Measurements from ENCODE around the gene ZNF366. TPM values are rescaled to one million over a fixed set of nuclear protein-coding genes. Genes with fewer than 3 reads are reported as not detected.

ZNF366 gene
- total and polyA plus RNA-seq, 10 donors = 0.26 to 19.8 (median 9.4) TPM

DNA sequence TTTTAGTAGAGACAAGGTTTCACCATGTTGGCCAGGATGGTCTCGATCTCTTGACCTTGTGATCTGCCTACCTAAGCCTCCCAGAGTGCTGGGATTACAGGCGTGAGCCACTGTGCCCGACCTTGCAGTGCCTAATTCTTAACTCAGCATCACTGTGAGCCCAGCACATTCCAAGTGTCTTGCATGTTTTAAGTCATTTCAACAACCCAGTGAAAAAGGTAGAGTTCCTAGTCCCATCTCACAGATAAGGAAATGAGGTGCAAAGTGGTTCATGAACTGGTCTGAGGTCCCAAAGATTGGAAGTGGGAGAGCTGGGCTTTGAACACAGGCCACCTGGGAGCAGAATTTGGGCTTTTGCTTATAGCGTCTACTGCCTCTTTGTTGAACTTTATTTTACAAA lies 68.0 kb downstream of the ZNF366 start:
- no peak for DNase-seq
- TF ChIP-seq, protein P1, sequence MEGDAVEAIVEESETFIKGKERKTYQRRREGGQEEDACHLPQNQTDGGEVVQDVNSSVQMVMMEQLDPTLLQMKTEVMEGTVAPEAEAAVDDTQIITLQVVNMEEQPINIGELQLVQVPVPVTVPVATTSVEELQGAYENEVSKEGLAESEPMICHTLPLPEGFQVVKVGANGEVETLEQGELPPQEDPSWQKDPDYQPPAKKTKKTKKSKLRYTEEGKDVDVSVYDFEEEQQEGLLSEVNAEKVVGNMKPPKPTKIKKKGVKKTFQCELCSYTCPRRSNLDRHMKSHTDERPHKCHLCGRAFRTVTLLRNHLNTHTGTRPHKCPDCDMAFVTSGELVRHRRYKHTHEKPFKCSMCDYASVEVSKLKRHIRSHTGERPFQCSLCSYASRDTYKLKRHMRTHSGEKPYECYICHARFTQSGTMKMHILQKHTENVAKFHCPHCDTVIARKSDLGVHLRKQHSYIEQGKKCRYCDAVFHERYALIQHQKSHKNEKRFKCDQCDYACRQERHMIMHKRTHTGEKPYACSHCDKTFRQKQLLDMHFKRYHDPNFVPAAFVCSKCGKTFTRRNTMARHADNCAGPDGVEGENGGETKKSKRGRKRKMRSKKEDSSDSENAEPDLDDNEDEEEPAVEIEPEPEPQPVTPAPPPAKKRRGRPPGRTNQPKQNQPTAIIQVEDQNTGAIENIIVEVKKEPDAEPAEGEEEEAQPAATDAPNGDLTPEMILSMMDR (IDR thresholded peaks at IDR 0.05 in 8 of 11, conservative IDR thresholded peaks at IDR 0.05 in 3 of 11) = no peak
- TF ChIP-seq POLR2A (IDR thresholded peaks at IDR 0.05) = no peak
- TF ChIP-seq POLR2AphosphoS5 (IDR thresholded peaks at IDR 0.05) = no peak
- no peaks in the 10 kb centered on the region for H3K9me3 ChIP-seq
- no peaks in the 10 kb centered on the region for H3K27me3 ChIP-seq (replicated peaks in 1 of 7)
- intact Hi-C loops (cut with DNase I; ENCODE audit: low total_unique reads) = no loop called here
- H3K4me3 ChIP-seq = no peak overlapping the region
- H3K4me1 ChIP-seq = peaks cover 0 to 8% (median 1%) of the 10 kb centered on the region in 6 donors
- H3K27ac ChIP-seq = no peak overlapping the region
- 85 to 91% (median 88%) methylated on average over 4 of the region's 4 CpGs for WGBS, 5 donors
- peaks cover 0 to 11% (median 0%) of the 10 kb centered on the region in 6 donors for H3K36me3 ChIP-seq

DNA sequence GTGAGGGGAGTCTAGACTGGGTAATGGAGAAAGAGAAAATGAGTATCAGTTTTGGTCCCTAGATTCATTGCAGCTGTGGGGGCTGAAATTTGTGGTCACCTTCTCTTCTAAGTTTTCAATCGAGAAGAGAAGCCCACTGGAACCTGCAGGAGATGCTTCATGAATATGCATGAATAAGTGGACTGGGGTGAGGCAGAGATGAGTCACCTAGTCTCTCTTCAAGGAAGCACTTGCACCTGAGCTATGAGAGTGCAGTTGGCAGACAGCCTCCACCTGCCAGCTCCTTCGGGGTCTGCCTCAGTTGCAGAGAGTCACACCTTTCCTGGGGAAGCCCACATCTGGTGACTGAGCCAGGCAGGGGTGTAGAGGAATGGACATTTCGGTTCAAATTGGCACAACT lies 69.1 kb downstream of the ZNF366 start:
- WGBS, 5 donors = 78 to 91% (median 89%) methylated on average over 2 to 3 of the region's 3 CpGs
- intact Hi-C loops (cut with DNase I; ENCODE audit: low total_unique reads) = no loop called here
- H3K27ac ChIP-seq = no peak overlapping the region

DNA sequence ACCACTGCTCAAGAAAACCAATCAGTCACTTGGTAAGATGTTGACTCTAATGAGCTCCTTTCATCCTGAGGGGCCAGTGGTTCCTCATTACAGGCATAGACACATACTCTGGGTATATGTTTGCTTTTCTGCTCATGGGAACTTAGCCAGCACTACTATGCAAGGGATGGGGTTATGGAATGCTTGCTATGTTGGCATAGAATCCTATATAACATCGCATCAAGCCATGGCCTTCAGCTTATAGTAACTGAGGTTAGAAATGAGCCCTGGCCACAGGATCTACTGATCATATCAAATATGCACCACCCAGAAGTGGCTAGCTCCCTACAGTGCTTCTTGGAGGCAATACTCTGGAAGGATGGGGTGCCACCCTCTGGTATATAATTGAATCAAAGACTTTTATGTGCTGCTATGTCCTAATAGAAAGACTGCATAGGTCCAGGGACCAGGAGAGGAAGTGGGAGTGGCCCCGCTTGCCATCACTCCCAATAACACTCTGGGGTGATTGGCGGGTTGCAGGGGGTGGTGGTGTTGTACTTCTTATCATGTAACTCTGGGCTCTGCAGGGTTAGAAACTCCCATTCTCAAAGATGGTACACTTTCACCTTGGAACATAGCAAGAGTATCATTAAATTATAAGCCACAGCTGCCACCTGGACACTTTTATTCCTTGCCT lies 70.3 kb downstream of the ZNF366 start:
- TF ChIP-seq, protein P1 (IDR thresholded peaks at IDR 0.05 in 8 of 11, conservative IDR thresholded peaks at IDR 0.05 in 3 of 11) = no peak
- TF ChIP-seq POLR2AphosphoS5 (IDR thresholded peaks at IDR 0.05) = no peak
- no peak for TF ChIP-seq POLR2A (IDR thresholded peaks at IDR 0.05)
- Histone ChIP-seq H3K9me3 (no peaks in the 10 kb centered on the region), H3K36me3 (no peaks in the 10 kb centered on the region), H3K27ac (no peak overlapping the region), H3K4me1 (peaks cover 0 to 21% (median 5%) of the 10 kb centered on the region in 6 donors), H3K27me3 (replicated peaks in 1 of 7) (no peaks in the 10 kb centered on the region), H3K4me3 (no peak overlapping the region)
- DNase-seq = no peak
- intact Hi-C loops (cut with DNase I; ENCODE audit: low total_unique reads) = no loop called here
- 94 to 100% (median 96%) methylated on average over 3 of the region's 3 CpGs for WGBS, 5 donors

More for the DNA sequence above, 69.1 kb downstream of the ZNF366 start:
- DNase-seq = no peak
- TF ChIP-seq POLR2AphosphoS5 (IDR thresholded peaks at IDR 0.05) = no peak
- TF ChIP-seq, protein P1 (IDR thresholded peaks at IDR 0.05 in 8 of 11, conservative IDR thresholded peaks at IDR 0.05 in 3 of 11) = no peak
- TF ChIP-seq POLR2A (IDR thresholded peaks at IDR 0.05) = no peak
- H3K27me3 ChIP-seq (replicated peaks in 1 of 7) = no peaks in the 10 kb centered on the region
- no peaks in the 10 kb centered on the region for H3K9me3 ChIP-seq
- H3K4me3 ChIP-seq = no peak overlapping the region
- H3K4me1 ChIP-seq = peaks cover 0 to 19% (median 5%) of the 10 kb centered on the region in 6 donors
- H3K36me3 ChIP-seq = peaks cover 0 to 3% (median 0%) of the 10 kb centered on the region in 6 donors

DNA sequence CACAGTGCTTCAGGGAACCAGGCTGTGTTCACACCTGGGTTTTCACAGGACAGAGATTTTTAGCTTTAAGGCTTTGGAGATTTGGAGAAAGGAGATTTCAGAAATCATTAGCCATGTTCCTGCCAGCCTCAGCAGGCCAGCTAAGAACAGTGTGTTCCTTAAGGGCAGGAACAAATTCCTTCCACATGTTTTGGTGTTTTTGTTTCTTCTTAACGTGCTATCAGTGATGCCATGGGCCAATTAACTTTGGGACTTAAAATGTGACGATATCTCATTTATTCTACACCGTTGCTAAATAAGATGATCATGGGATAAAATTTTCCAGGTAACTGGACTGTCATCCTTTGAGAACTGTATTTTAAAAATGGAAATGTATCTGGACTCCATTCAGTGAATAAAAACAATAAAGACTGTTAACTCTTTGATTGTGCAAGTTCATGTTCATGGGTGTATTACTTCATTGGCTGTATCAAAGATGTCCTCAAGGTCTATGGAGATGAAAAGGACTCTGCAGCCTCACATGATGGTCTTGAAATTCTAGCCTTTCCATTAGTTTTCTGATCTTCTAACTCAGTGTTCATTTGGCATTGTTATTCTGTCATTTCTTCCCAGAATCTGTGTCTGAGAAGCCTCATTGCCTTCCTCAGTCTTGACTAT lies 72.3 kb downstream of the ZNF366 start:
- no peaks in the 10 kb centered on the region for H3K9me3 ChIP-seq
- peaks cover 0 to 21% (median 5%) of the 10 kb centered on the region in 6 donors for H3K4me1 ChIP-seq
- no peak overlapping the region for H3K4me3 ChIP-seq
- intact Hi-C loops (cut with DNase I; ENCODE audit: low total_unique reads) = no loop called here
- no peaks in the 10 kb centered on the region for H3K27me3 ChIP-seq (replicated peaks in 1 of 7)
- no peaks in the 10 kb centered on the region for H3K36me3 ChIP-seq
- 76 to 93% (median 87%) methylated on average over 3 of the region's 3 CpGs for WGBS, 5 donors
- TF ChIP-seq POLR2AphosphoS5 (IDR thresholded peaks at IDR 0.05) (no peak), POLR2A (IDR thresholded peaks at IDR 0.05) (no peak)
- TF ChIP-seq, protein P1 (IDR thresholded peaks at IDR 0.05 in 8 of 11, conservative IDR thresholded peaks at IDR 0.05 in 3 of 11) = no peak
- peak overlapping the region in 2 of 8 donors; percentile 14 to 19 for H3K27ac ChIP-seq
- DNase-seq = no peak
